Mucosa of descending colon (tissue), 3 donors: Measurements from ENCODE around the gene PERCC1. TPM values are rescaled to one million over a fixed set of nuclear protein-coding genes. Genes with fewer than 3 reads are reported as not detected.

Experiments used
- ATAC-seq: fragments of 200-7000 bp; cut with Tn5 transposase; one replicate; pipeline ENCODE4 v1.9.1; 2020; ENCODE audit warnings: mild to moderate bottlenecking, moderate library complexity
- DNase-seq, 3 donors: peaks; one replicate each; pipeline ENCODE4 v3.0.0-alpha.2; 2020
- H3K36me3 ChIP-seq: fragments of 200-600 bp; one replicate; pipeline ENCODE4 v1.8.0; 2021; ENCODE audit warnings: low read depth, mild to moderate bottlenecking
- H3K4me1 ChIP-seq: fragments of 200-600 bp; one replicate; pipeline ENCODE4 v1.8.0; 2021; ENCODE audit warnings: low read depth, mild to moderate bottlenecking
- H3K4me3 ChIP-seq: fragments of 200-600 bp; one replicate; pipeline ENCODE4 v1.8.0; 2021; ENCODE audit warnings: mild to moderate bottlenecking
- H3K9me3 ChIP-seq: fragments of 200-600 bp; one replicate; pipeline ENCODE4 v1.8.0; 2021; ENCODE audit warnings: mild to moderate bottlenecking
- CTCF ChIP-seq: fragments of 200-600 bp; IDR thresholded peaks from one replicate; pipeline ENCODE4 v1.8.0; 2022; ENCODE audit warnings: antibody characterized with exemption, mild to moderate bottlenecking
- intact Hi-C, 2 donors: fragments of 100-400 bp; cut with DNase I in 1 of 2; cut with micrococcal nuclease in 1 of 2; formaldehyde crosslinking; loops; one replicate each; pipeline versions ENCODE4 v1.11.0 to v1.11.1; 2022; cut with DNase I, micrococcal nuclease
- total RNA-seq, 3 donors: library from RNA; stranded (reverse); fragmentation: NEBNext Ultra II Directional in 2 of 3; extraction: Animal tissue kit (Norgen Biotek cat#: 25700) in 2 of 3; gene quantifications; one replicate each; pipeline versions ENCODE4 v1.2.1 to v1.2.4, GENCODE V29; 2021 to 2023
- donor health status: DM: no; HTN: no; CAD: no; lungs with moderate emphysema.
- donor health status: DM: no; HTN: no; CAD: no.
- donor health status: DM: no; HTN: yes; CAD: no.

PERCC1 gene
- total RNA-seq, 3 donors from 2014 or later = 0.34 TPM; not detected in 2

GRCh38 chr16:1429012-1429411 is 1.9 kb upstream of the PERCC1 start:
- ATAC-seq (no peak), DNase-seq (no peak)
- Histone ChIP-seq H3K9me3 (no peaks in the 10 kb centered on the region), H3K4me3 (no peak overlapping the region), H3K4me1 (no peaks in the 10 kb centered on the region), H3K36me3 (no peaks in the 10 kb centered on the region)
- TF ChIP-seq CTCF = no peak
- intact Hi-C loops = no loop called here

DNA sequence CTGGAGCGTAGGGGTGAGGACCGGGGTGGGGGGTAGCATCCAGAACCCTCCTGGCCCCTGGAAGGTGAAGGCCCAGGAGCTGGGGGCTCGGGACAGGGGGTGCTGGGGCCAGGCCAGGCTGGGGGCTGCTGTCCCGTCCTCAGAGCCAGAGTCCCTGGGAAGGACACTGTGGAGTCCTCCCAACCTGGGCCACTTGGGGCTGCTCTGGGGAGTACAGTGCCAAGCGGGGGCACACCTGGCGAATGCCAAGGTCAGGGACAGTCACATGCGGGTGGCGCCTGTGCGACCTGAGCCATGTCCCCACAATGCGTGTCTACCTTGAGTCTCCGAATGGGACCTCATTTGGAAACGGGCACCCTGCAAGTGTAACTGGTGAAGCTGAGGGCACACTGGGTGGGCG is 1.2 kb upstream of the PERCC1 start:
- ATAC-seq = no peak
- TF ChIP-seq CTCF = no peak
- H3K9me3 ChIP-seq = no peaks in the 10 kb centered on the region
- DNase-seq = no peak
- H3K36me3 ChIP-seq = no peaks in the 10 kb centered on the region
- no peaks in the 10 kb centered on the region for H3K4me1 ChIP-seq
- intact Hi-C loops = no loop called here
- H3K4me3 ChIP-seq = no peak overlapping the region

GRCh38 chr16:1430214-1430758 is 592 bp upstream of the PERCC1 start:
- ATAC-seq = no peak
- H3K4me1 ChIP-seq = no peaks in the 10 kb centered on the region
- no peak for TF ChIP-seq CTCF
- no peak for DNase-seq
- intact Hi-C loops = no loop called here
- no peak overlapping the region for H3K4me3 ChIP-seq
- H3K9me3 ChIP-seq = no peaks in the 10 kb centered on the region
- H3K36me3 ChIP-seq = no peaks in the 10 kb centered on the region

DNA sequence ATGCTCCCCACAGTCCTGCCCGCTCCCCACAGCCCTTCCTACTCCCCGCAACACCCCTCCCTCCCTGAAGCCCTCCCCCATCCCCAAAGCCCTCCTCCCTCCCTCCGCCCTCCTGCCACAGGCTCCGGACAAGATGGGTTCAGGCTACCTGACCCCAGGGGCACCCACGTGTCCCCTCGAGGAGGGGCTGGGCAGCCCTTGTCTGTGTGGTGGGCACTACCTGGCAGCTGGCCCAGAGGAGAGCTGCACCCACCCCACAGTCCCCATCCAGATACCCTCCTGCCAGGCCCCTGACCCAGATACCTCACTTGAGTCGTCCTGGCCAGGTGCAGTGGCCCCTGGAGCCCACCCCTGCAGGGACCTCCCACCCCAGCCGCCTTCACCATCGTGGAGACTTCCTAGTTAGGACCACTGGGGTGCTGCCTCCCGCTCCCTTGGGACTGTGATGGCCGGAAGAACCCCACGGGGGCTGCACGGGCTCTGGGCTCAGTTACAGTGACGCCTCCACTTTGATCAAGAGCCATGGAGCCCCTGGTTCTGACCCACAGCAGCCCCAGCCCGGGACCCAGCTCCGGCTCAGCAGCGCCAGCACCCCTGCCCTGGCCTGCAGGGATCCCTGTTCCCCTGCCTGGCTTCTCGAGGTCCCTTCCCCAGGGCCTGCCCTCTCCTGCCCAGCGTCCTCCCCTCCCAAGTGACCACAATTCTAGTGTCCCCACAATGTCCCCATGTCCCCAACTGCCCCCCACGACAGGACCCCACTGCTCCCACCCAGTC is 806 bp downstream of the PERCC1 start:
- TF ChIP-seq CTCF = no peak
- H3K4me3 ChIP-seq = no peak overlapping the region
- intact Hi-C loops = no loop called here

GRCh38 chr16:1432388-1433262 is 1.7 kb downstream of the PERCC1 start:
- no peak for TF ChIP-seq CTCF
- intact Hi-C loops = no loop called here
- Histone ChIP-seq H3K4me3 (no peak overlapping the region), H3K4me1 (no peaks in the 10 kb centered on the region), H3K9me3 (no peaks in the 10 kb centered on the region), H3K36me3 (no peaks in the 10 kb centered on the region)
- no peak for ATAC-seq
- DNase-seq = no peak

More for the DNA sequence above, 806 bp downstream of the PERCC1 start:
- DNase-seq (no peak), ATAC-seq (no peak)
- no peaks in the 10 kb centered on the region for H3K9me3 ChIP-seq
- H3K4me1 ChIP-seq = no peaks in the 10 kb centered on the region
- H3K36me3 ChIP-seq = no peaks in the 10 kb centered on the region
